Naive thymus-derived CD4-positive, alpha-beta T cell (primary cell): ENCODE results near the gene ATP2A3. TPM values are rescaled to one million over a fixed set of nuclear protein-coding genes. Genes with fewer than 3 reads are reported as not detected.

Source experiments
- ATAC-seq: fragments of 150-1000 bp; cut with Tn5 transposase; 2 replicates; pipeline ENCODE4 v1.10.0; 2021; ENCODE audit warnings: mild to moderate bottlenecking, moderate library complexity
- CTCF ChIA-PET: fragments of 350-600 bp; sonication (Branson Sonifier 250); formaldehyde crosslinking; loops from one replicate; lab custom pipeline; 2021; ENCODE audit warnings: antibody characterized with exemption; lab: Charles Lee
- POLR2A ChIA-PET: fragments of 350-600 bp; sonication (Branson Sonifier 250); formaldehyde crosslinking; loops from one replicate; lab custom pipeline; 2021; ENCODE audit warnings: antibody characterized with exemption, inconsistent platforms; lab: Charles Lee
- DNase-seq, 9 donors: peaks; one replicate each; pipeline versions ENCODE4 v3.0.0 to v3.0.0-alpha.2; 2020 to 2022; ENCODE audit warnings: mixed read lengths in 1 of 9
- H3K27ac ChIP-seq: one replicate; pipeline ENCODE4 v1.7.0; 2013; ENCODE audit warnings: mild to moderate bottlenecking, low read depth, low read length, moderate library complexity
- H3K27me3 ChIP-seq, 2 donors: one replicate each; pipeline ENCODE4 v1.7.0; 2013; ENCODE audit warnings: low read length in 2 of 2, mild to moderate bottlenecking in 2 of 2, moderate library complexity in 2 of 2; ENCODE audit not compliant: control insufficient read depth in 2 of 2, insufficient read depth in 2 of 2
- H3K36me3 ChIP-seq, 3 experiments: 1 replicate in 2 of 3; 2 replicates in 1 of 3; pipeline ENCODE4 v1.7.0; 2013; ENCODE audit warnings: low read length in 3 of 3, mild to moderate bottlenecking in 3 of 3, moderate library complexity in 1 of 3; ENCODE audit not compliant: insufficient read depth in 3 of 3, control insufficient read depth in 2 of 3
- H3K4me1 ChIP-seq, 2 donors: one replicate each; pipeline ENCODE4 v1.7.0; 2013; ENCODE audit warnings: low read length in 2 of 2, mild to moderate bottlenecking in 2 of 2, moderate library complexity in 1 of 2; ENCODE audit not compliant: control insufficient read depth in 2 of 2, insufficient read depth in 2 of 2
- H3K4me3 ChIP-seq: 2 replicates; pipeline ENCODE4 v1.7.0; 2013; ENCODE audit warnings: mild to moderate bottlenecking, low read length
- H3K9me3 ChIP-seq, 3 experiments: 1 replicate in 2 of 3; 2 replicates in 1 of 3; pipeline ENCODE4 v1.7.0; 2013; ENCODE audit warnings: low read length in 3 of 3; ENCODE audit not compliant: control insufficient read depth in 2 of 3
- H3K27ac Mint-ChIP-seq, 9 donors: one replicate each; pipeline ENCODE4 v1.8.0; 2020 to 2022; ENCODE audit warnings: mixed read lengths in 9 of 9, mild to moderate bottlenecking in 8 of 9, moderate library complexity in 5 of 9, inconsistent platforms in 2 of 9
- H3K27me3 Mint-ChIP-seq, 5 donors: one replicate each; pipeline ENCODE4 v1.8.0; 2021 to 2022; ENCODE audit warnings: mixed read lengths in 5 of 5, mild to moderate bottlenecking in 1 of 5
- H3K36me3 Mint-ChIP-seq, 5 donors: one replicate each; pipeline ENCODE4 v1.8.0; 2020 to 2022; ENCODE audit warnings: mixed read lengths in 5 of 5, mild to moderate bottlenecking in 3 of 5, inconsistent platforms in 1 of 5
- H3K4me1 Mint-ChIP-seq, 7 donors: one replicate each; pipeline ENCODE4 v1.8.0; 2020 to 2022; ENCODE audit warnings: mixed read lengths in 7 of 7, mild to moderate bottlenecking in 3 of 7, inconsistent platforms in 1 of 7
- H3K4me3 Mint-ChIP-seq, 10 donors: one replicate each; pipeline ENCODE4 v1.8.0; 2020 to 2022; ENCODE audit warnings: mild to moderate bottlenecking in 10 of 10, mixed read lengths in 10 of 10, moderate library complexity in 6 of 10, inconsistent platforms in 2 of 10
- H3K9me3 Mint-ChIP-seq, 11 donors: one replicate each; pipeline ENCODE4 v1.8.0; 2020 to 2022; ENCODE audit warnings: mixed read lengths in 11 of 11, mild to moderate bottlenecking in 4 of 11, inconsistent platforms in 1 of 11, moderate library complexity in 1 of 11
- intact Hi-C, 2 donors: fragments of 100-400 bp; cut with micrococcal nuclease; formaldehyde crosslinking; loops; one replicate each; pipeline ENCODE4 v1.15.1; 2023
- polyA plus RNA-seq, 2 donors: library from polyadenylated mRNA; unstranded; fragments of 300-500 nt; fragmentation: Illumina TruSeq; gene quantifications; one replicate each; pipeline ENCODE4 v1.2.3, GENCODE V29; 2021
- total RNA-seq, 6 experiments: library from RNA in 5 of 6; stranded (reverse) in 5 of 6; gene quantifications; 1 replicate in 5 of 6; 2 replicates in 1 of 6; pipeline ENCODE4 v1.2.3 and lab custom pipeline; 2021 to 2026

Gene ATP2A3
- 100 to 1,000 TPM; 148 to 260 (median 237) TPM for total RNA-seq
- 100 to 1,000 TPM in 1 of 2 donors, 10 to 100 TPM in 1; 46.6 to 104 TPM for polyA plus RNA-seq
- total RNA-seq (lab: John Stamatoyannopoulos, UW): 347 reads per million, percentile 97 among the genes with 10 or more reads in this experiment

GRCh38 chr17:3964203-3965117 lies at the start of gene ATP2A3:
Gene ATP2A3, minus strand, starts transcription at chr17:3964437. Its CDS starts 146 bp downstream, at chr17:3964291.
- Histone ChIP-seq H3K27me3 (no peaks in the 10 kb centered on the region), H3K9me3 (no peaks in the 10 kb centered on the region), H3K4me1 (peaks cover 39 to 44% of the 10 kb centered on the region in 2 donors), H3K27ac (peak within 1 kb of the TSS; percentile 75), H3K4me3 (peak within 1 kb of the TSS; percentile 69), H3K36me3 (peaks cover 0 to 13% (median 0%) of the 10 kb centered on the region in 3 experiments)
- peak; percentile 85 for ATAC-seq
- Mint-ChIP-seq H3K4me1 (peaks cover 40 to 58% (median 53%) of the 10 kb centered on the region in 7 donors), H3K27ac (peak within 1 kb of the TSS; percentile 84 to 97 (median 94)), H3K9me3 (no peaks in the 10 kb centered on the region), H3K4me3 (peak within 1 kb of the TSS; percentile 90 to 96 (median 94)), H3K27me3 (peaks cover 0 to 4% (median 0%) of the 10 kb centered on the region in 5 donors), H3K36me3 (peaks cover 0 to 8% (median 0%) of the 10 kb centered on the region in 5 donors)
- POLR2A ChIA-PET: interaction anchor here (0.9 to 1.7 kb wide), 17 partner anchors 9 to 224 kb away, joined by 3 to 10 read pairs (median 3); partner anchors contain the start of genes CYB5D2 and ZZEF1
- DNase-seq: peak; percentile 48 to 79 (median 65)
- intact Hi-C loops: loop anchor here (1.0 to 10.0 kb wide), 12 partner anchors 8 to 1372 kb away; partner anchors contain the start of genes NCBP3 (in 2 of the 2), CTNS (in 1 of the 2), CYB5D2 (in 1 of the 2) and PAFAH1B1 (in 1 of the 2)
- CTCF ChIA-PET: interaction anchor here (0.5 to 2.5 kb wide), 8 partner anchors 11 to 1107 kb away, joined by 3 to 17 read pairs (median 5); partner anchors contain the start of genes CTNS and SHPK

GRCh38 chr17:4010754-4011153 lies 46.5 kb upstream of the ATP2A3 start:
- Mint-ChIP-seq H3K4me3 (no peak overlapping the region), H3K27ac (no peak overlapping the region), H3K27me3 (no peaks in the 10 kb centered on the region), H3K36me3 (peaks cover 23 to 29% (median 25%) of the 10 kb centered on the region in 5 donors), H3K9me3 (no peaks in the 10 kb centered on the region), H3K4me1 (peaks cover 0 to 6% (median 0%) of the 10 kb centered on the region in 7 donors)
- DNase-seq: no peak
- ChIA-PET POLR2A (no interaction called here), CTCF (interaction anchor here (1.2 kb wide), 1 partner anchor 147 kb away, joined by 6 read pairs; no protein-coding TSS in a partner anchor)
- H3K4me1 ChIP-seq: no peaks in the 10 kb centered on the region
- H3K4me3 ChIP-seq: no peak overlapping the region
- intact Hi-C loops: no loop called here
- no peaks in the 10 kb centered on the region for H3K27me3 ChIP-seq
- ATAC-seq: no peak
- no peak overlapping the region for H3K27ac ChIP-seq
- no peaks in the 10 kb centered on the region for H3K9me3 ChIP-seq
- peaks cover 7 to 94% (median 17%) of the 10 kb centered on the region in 3 experiments for H3K36me3 ChIP-seq

GRCh38 chr17:4009186-4009785 lies 45.0 kb upstream of the ATP2A3 start:
- Histone ChIP-seq H3K27me3 (no peaks in the 10 kb centered on the region), H3K4me3 (no peak overlapping the region), H3K27ac (no peak overlapping the region), H3K9me3 (no peaks in the 10 kb centered on the region), H3K4me1 (peaks cover 0 to 7% of the 10 kb centered on the region in 2 donors), H3K36me3 (peaks cover 7 to 89% (median 17%) of the 10 kb centered on the region in 3 experiments)
- Mint-ChIP-seq H3K4me1 (peaks cover 4 to 14% (median 7%) of the 10 kb centered on the region in 7 donors), H3K27ac (peak overlapping the region in 1 of 9 donors; percentile 9), H3K9me3 (no peaks in the 10 kb centered on the region), H3K36me3 (peaks cover 17 to 21% (median 20%) of the 10 kb centered on the region in 5 donors), H3K4me3 (no peak overlapping the region), H3K27me3 (no peaks in the 10 kb centered on the region)
- CTCF ChIA-PET: interaction anchor here (1.1 to 1.2 kb wide), 2 partner anchors 96 to 146 kb away, joined by 5 to 6 read pairs; no protein-coding TSS in a partner anchor
- intact Hi-C loops: no loop called here
- ATAC-seq: no peak
- POLR2A ChIA-PET: no interaction called here
- DNase-seq: no peak

DNA sequence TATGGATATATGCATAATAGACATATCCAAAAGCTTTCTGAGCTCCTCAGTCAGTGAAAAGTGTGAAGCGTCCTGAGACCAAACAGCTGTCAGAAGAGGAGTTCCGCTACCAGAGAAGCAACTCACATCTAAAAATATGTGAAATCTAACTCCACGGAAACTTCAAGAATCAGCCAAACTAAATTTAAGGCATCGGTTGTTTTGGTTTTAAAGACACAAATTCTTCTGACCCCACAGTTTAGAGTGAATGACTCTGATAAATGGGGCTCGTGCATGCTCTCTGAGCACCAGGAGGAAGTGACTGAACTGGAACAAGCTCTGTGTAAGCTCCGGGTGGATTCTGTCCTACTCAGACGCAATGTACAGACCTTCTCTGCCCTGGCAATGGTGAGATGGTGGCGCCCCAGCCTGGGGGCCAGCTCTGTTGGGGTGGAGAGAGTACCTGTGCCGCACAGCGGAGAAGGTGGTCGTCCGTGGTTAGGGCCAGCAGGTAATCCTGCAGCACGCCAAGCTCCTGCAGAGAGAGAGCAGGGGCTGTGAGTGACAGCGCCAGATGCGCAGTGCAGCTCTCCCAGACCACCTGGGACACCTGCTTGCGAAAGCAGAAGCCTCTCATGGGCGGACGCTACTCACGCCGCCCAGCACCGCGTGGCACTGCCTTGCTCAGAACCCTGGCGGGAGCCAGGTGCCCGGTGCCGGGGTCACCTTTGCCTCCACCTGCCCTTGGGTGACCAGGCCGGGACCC lies 44.4 kb upstream of the ATP2A3 start:
- H3K9me3 Mint-ChIP-seq: no peaks in the 10 kb centered on the region
- no peaks in the 10 kb centered on the region for H3K9me3 ChIP-seq
- ATAC-seq (no peak), DNase-seq (no peak)
- H3K27ac ChIP-seq: no peak overlapping the region
- CTCF ChIA-PET: interaction anchor here (1.1 kb wide), 1 partner anchor 95 kb away, joined by 5 read pairs; no protein-coding TSS in a partner anchor
- no peak overlapping the region for H3K4me3 Mint-ChIP-seq
- POLR2A ChIA-PET: interaction anchor here (1.3 kb wide), 1 partner anchor 44 kb away, joined by 3 read pairs; no protein-coding TSS in a partner anchor
- peaks cover 0 to 7% of the 10 kb centered on the region in 2 donors for H3K4me1 ChIP-seq
- no peak overlapping the region for H3K27ac Mint-ChIP-seq
- H3K27me3 Mint-ChIP-seq: no peaks in the 10 kb centered on the region
- intact Hi-C loops: no loop called here
- H3K36me3 ChIP-seq: peaks cover 7 to 82% (median 17%) of the 10 kb centered on the region in 3 experiments
- no peak overlapping the region for H3K4me3 ChIP-seq
- H3K27me3 ChIP-seq: no peaks in the 10 kb centered on the region
- H3K36me3 Mint-ChIP-seq: peaks cover 11 to 16% (median 14%) of the 10 kb centered on the region in 5 donors
- H3K4me1 Mint-ChIP-seq: peaks cover 4 to 15% (median 7%) of the 10 kb centered on the region in 7 donors

DNA sequence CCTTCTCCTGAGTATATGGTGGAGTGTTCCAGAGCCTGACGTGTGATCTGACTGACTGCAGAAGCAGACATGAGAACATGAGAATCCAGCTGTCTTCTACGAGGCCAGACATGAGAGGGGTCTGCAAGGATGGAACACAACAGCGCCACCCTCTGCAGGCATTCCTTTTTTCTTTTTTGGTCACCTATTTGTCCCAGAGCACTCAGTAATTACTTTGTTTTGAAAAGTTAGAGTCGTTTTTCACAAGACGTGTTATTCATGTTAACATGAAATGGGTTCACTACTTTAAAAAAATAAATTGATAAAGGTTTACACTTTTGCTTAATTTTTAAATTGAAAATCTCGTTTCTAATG lies 43.8 kb upstream of the ATP2A3 start:
- CTCF ChIA-PET: interaction anchor here (1.1 to 4.4 kb wide), 2 partner anchors 94 to 95 kb away, joined by 5 to 21 read pairs; no protein-coding TSS in a partner anchor
- Histone ChIP-seq H3K4me3 (no peak overlapping the region), H3K27me3 (no peaks in the 10 kb centered on the region), H3K27ac (no peak overlapping the region), H3K4me1 (peaks cover 0 to 7% of the 10 kb centered on the region in 2 donors), H3K36me3 (peaks cover 7 to 77% (median 17%) of the 10 kb centered on the region in 3 experiments), H3K9me3 (no peaks in the 10 kb centered on the region)
- POLR2A ChIA-PET: interaction anchor here (1.3 kb wide), 1 partner anchor 43 kb away, joined by 3 read pairs; no protein-coding TSS in a partner anchor
- no peak for ATAC-seq
- Mint-ChIP-seq H3K27me3 (no peaks in the 10 kb centered on the region), H3K27ac (no peak overlapping the region), H3K36me3 (peaks cover 7 to 14% (median 11%) of the 10 kb centered on the region in 5 donors), H3K4me3 (no peak overlapping the region), H3K9me3 (no peaks in the 10 kb centered on the region), H3K4me1 (peaks cover 4 to 17% (median 7%) of the 10 kb centered on the region in 7 donors)
- no peak for DNase-seq
- intact Hi-C loops: no loop called here
